GM19023 (cell line): ENCODE data around the gene CCDC38.

ENCODE experiments used
- ATAC-seq: cut with Tn5 transposase; IDR thresholded peaks from one replicate; pipeline ENCODE4 v1.9.1; 2021; ENCODE audit warnings: mild to moderate bottlenecking, moderate library complexity; ENCODE audit not compliant: unreplicated experiment

Gene CCDC38

DNA sequence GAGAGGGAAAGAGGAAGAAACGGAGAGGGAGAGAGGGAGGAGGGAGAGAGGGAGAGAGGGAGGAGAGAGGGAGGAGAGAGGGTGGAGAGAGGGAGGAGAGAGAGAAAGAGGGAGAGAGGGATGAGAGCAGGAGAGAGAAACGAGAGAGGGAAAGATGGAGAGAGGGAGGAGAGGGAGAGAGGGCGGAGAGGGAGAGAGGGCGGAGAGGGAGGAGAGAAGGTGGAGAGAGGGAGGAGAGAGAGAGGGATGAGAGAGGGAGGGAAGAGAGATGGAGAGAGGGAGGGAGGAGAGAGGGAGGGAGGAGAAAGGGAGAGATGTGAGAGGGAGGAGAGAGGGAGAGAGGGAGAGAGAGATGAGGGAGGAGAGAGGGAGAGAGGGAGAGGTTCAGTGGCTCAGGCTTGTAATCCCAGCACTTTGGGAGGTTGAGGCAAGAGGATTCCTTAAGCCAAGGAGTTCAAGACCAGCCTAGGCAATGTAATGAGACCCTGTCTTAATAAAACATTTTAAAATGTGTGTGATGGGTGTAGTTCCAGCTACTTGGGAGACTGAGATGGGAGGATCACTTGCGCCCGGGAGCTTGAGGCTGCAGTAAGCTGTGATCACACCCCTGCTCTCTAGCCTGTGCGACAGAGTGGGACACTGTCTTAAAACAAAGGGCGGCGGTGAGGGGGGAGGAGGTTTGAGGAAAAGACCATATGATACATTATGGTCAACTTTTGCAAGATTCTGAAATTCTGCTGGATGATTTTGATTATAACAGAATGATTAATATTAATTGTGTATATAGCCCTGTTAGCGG, 105.0 kb downstream of the CCDC38 start:
- ATAC-seq, result no peak

DNA sequence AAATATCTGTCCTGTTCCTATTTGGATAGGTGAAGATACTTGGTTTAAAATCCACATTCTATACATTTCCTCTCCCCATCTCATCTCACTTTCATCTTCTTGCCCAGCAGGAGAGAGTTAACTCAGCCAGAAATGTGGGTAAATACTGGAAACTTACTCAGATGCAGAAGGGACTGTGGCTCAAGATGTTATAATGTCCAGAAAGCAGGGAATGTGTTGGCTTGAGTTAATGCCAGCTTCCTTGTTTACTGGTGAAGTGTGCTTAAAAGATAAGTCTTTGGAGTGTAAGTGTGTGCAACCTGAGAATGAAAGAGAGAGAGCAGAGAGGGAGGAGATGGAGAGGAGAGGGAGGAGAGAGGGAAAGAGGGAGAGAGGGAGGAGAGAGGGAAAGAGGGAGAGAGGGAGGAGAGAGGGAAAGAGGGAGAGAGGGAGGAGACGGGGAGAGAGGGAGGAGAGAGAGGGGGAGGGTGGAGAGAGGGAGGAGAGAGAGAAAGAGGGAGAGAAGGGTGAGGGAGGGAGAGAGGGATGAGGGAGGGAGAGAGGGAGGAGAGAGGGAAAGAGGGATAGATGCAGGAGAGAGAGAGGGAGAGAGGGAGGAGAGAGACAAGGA, 105.7 kb downstream of the CCDC38 start:
- no peak for ATAC-seq

DNA sequence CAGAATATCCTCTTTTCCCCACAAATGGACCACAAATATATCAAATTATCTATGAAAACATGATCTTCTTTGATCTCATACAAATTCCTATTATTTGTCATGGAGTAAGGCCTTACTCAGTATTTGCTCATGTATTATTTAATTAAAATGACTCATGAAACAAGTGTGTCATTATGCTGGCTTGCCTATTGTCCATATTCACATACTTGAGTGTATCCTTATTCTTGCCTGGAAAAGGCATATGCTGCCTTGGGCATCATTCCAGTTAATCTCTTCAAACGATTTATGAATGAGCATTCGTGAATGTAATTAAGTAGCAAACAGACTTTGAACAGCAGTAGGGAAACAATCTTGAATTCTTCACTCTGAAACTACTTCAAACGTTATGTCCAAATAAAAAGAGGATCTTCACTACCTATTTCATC, 106.2 kb downstream of the CCDC38 start:
- ATAC-seq, result no peak

DNA sequence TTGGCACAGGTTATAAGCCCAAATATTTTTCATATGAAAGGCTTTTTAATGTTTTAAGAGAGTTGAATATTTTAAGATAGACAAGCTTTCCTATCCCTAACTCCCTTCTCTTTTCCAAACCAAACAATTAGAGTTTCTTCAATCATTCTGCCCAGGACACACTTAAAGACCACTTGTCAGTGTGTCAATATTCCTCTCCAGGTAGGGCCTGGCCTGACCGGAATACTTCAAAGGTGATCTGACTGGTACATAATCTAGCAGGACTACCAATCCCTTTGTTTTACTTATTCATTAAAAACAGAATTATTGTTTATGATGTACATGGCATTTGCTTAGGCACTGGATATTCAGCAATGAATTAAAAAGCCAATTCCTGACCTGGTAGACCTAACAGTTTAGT, 107.8 kb downstream of the CCDC38 start:
- no peak for ATAC-seq

DNA sequence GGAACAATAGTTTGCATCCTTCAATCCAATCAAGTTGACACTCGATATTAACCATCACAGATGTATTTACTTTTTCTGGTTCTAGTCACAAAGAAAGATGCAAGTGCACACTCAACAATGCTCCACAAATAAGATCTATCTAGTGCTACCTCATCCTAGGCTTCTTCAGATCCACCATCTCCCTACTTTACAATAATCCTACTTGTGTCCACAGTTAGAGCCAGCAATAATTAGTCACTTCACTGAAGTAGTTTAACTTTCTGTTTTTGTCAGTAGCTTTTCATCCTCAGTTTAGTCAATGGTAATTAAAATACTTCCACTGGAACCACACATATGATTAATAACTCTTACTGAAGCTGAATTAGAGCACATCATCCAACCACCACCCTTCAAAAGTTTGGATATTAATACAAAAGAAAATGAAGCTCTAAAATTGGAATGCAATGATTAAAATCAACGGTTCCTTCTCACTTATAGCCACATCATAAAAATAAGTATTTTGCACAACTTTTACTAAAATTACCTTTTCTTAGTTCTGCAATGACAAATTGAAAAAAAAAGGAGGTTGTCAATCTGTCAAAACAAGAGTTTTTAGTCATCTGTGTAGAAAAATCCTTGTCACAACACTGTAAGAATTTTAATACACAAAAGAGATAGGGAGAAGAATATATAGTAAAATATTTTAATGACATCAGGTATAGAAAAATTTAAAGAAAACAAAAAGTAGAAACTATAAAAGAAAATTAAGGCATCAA, 111.9 kb downstream of the CCDC38 start:
- no peak for ATAC-seq

DNA sequence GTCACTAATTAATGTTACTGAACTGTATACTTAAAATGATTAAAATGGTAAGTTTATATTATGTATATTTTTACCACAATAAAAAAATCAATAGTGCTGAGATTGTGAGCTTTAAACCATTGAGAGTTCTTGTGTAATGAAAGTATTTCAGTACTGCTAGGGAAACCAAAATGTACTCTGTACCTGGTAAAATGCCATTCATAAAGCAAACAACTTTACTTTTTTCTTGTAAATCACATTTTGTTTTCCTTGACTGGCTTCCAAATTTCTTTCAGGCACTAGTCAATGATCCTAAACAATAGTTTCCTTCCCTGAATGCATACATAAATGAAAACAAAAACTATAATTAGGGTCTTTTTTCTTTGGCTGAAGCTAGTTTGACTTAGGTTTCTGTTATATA, 113.0 kb downstream of the CCDC38 start:
- no peak for ATAC-seq

DNA sequence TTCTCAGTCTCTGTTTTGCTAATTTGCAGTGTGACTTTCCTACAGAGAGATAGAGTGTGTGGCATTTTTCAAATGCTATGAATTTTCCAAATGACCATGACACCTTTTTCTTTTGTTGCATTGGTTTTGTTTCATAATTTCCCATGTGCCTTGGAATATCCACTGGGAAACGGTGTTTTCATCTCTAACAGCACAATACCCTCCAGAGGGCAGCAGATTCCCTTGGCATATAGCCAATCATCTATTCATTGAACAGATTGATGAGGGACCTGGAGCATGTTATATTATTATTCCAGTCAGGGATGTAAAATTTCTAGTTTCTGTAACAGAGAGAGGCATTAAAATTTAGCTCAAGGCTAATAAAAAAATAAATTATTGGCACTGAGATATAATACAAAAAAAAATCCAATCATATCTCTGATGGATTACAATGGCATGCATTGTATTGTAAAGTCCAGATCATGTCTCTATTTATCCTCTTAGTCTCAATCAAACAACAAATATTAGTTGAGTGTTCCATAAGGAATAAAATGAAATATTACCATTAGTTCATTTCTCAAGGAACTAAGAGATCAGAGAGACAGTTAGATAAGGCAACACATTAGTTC, 122.2 kb downstream of the CCDC38 start:
- ATAC-seq, result no peak
